Mesendoderm (in vitro differentiated cells): Measurements from ENCODE around the gene MAN1A2.

Source experiments
- DNase-seq: peaks from one replicate; pipeline ENCODE4 v3.0.0; 2013
- H2AK5ac ChIP-seq: 2 replicates; pipeline ENCODE4 v1.6.1; 2013; ENCODE audit warnings: low read length, inconsistent platforms
- H2BK120ac ChIP-seq: 2 replicates; pipeline ENCODE4 v1.6.1; 2013; ENCODE audit warnings: low read depth, mild to moderate bottlenecking, low read length, moderate library complexity, mixed read lengths
- H2BK15ac ChIP-seq: replicated peaks from 2 replicates; pipeline ENCODE4 v1.6.1; 2013; ENCODE audit warnings: low read depth, mild to moderate bottlenecking, moderate library complexity
- H2BK5ac ChIP-seq: 2 replicates; pipeline ENCODE4 v1.6.1; 2013; ENCODE audit warnings: low read length, inconsistent platforms
- H3K18ac ChIP-seq: 2 replicates; pipeline ENCODE4 v1.6.1; 2013; ENCODE audit warnings: mild to moderate bottlenecking, low read length, mixed read lengths
- H3K23ac ChIP-seq: one replicate; pipeline ENCODE4 v1.6.1; 2013; ENCODE audit warnings: low read length
- H3K27ac ChIP-seq: 2 replicates; pipeline ENCODE4 v1.5.1; 2013; ENCODE audit warnings: low read depth, mild to moderate bottlenecking, inconsistent platforms, low read length, moderate library complexity
- H3K27me3 ChIP-seq: 2 replicates; pipeline ENCODE4 v1.6.1; 2013; ENCODE audit warnings: low read length, control low read depth, mild to moderate bottlenecking, inconsistent platforms; ENCODE audit not compliant: insufficient read depth, poor library complexity
- H3K36me3 ChIP-seq: 2 replicates; pipeline ENCODE4 v1.6.1; 2013; ENCODE audit warnings: low read length, inconsistent platforms; ENCODE audit not compliant: control insufficient read depth, insufficient read depth
- H3K4ac ChIP-seq: one replicate; pipeline ENCODE4 v1.6.1; 2013; ENCODE audit warnings: low read depth, mild to moderate bottlenecking, low read length, moderate library complexity
- H3K4me1 ChIP-seq: 2 replicates; pipeline ENCODE4 v1.6.1; 2013; ENCODE audit warnings: low read depth, low read length, inconsistent platforms; ENCODE audit not compliant: control insufficient read depth
- H3K4me2 ChIP-seq: 2 replicates; pipeline ENCODE4 v1.6.1; 2013; ENCODE audit warnings: low read length
- H3K4me3 ChIP-seq: 2 replicates; pipeline ENCODE4 v1.5.1; 2013; ENCODE audit warnings: mild to moderate bottlenecking, low read length
- H3K56ac ChIP-seq: one replicate; pipeline ENCODE4 v1.6.1; 2013; ENCODE audit warnings: low read length
- H3K79me1 ChIP-seq: 2 replicates; pipeline ENCODE4 v1.6.1; 2013; ENCODE audit warnings: low read length, inconsistent platforms
- H3K79me2 ChIP-seq: 2 replicates; pipeline ENCODE4 v1.6.1; 2013; ENCODE audit warnings: mild to moderate bottlenecking, low read length; ENCODE audit not compliant: control insufficient read depth, insufficient read depth
- H3K9ac ChIP-seq: 2 replicates; pipeline ENCODE4 v1.6.1; 2013; ENCODE audit warnings: low read length, inconsistent platforms
- H4K5ac ChIP-seq: one replicate; pipeline ENCODE4 v1.6.1; 2013; ENCODE audit warnings: low read length
- H4K8ac ChIP-seq: one replicate; pipeline ENCODE4 v1.6.1; 2013; ENCODE audit warnings: low read depth, mild to moderate bottlenecking, control low read depth, low read length, moderate library complexity
- WGBS: extraction: QIAGEN DNeasy Blood & Tissue Kit; methylation state at CpG from one replicate; pipeline ENCODE4 v1.1.7; 2013; ENCODE audit warnings: low lambda C conversion rate, missing lambda C conversion rate; ENCODE audit not compliant: insufficient coverage; ENCODE audit errors: extremely low coverage; 5-methylcytosine and 5-hydroxymethylcytosine counted together

Gene MAN1A2

DNA sequence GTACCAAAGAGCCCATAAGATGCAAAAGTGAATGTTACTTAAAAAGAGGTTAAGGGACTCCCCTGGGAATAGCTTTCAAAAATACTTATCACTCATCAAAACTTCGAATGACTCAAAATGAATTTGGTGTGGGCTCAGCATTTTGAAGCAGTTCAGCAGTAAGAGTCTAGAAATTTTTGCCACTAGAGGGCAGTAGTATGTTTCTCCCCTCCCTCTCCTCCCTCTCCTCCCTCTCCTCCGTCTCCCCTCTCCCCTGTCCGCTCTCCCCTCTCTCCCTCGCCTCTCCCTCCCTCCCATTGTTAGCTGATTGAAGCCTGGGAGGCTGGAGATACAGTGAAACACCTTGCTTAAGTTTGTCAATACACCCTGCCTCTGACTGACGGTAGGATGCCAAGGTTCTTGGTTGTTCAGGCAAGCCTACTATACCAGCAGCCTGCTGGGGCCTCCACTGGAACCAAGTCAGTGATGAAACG is 167.8 kb downstream of the MAN1A2 start:
- Histone ChIP-seq H3K9ac (no peak overlapping the region), H2BK5ac (no peak overlapping the region), H3K4ac (no peak overlapping the region), H3K18ac (no peak overlapping the region), H3K4me3 (no peak overlapping the region), H4K5ac (no peak overlapping the region), H3K27ac (no peak overlapping the region), H3K4me2 (no peak overlapping the region), H3K56ac (no peak overlapping the region), H3K4me1 (no peaks in the 10 kb centered on the region), H3K79me1 (no peaks in the 10 kb centered on the region), H3K27me3 (no peaks in the 10 kb centered on the region), H3K23ac (no peak overlapping the region), H2AK5ac (no peak overlapping the region), H2BK120ac (no peak overlapping the region), H4K8ac (no peak overlapping the region), H3K79me2 (no peaks in the 10 kb centered on the region), H2BK15ac (no peak overlapping the region), H3K36me3 (no peaks in the 10 kb centered on the region)
- DNase-seq: peak; percentile 92
- no CpG with 5 or more reads among the region's 6 CpGs for WGBS

- Histone ChIP-seq H3K4ac (no peak overlapping the region), H3K27me3 (no peaks in the 10 kb centered on the region), H4K5ac (no peak overlapping the region), H3K4me1 (no peaks in the 10 kb centered on the region), H2AK5ac (no peak overlapping the region), H3K56ac (no peak overlapping the region), H2BK5ac (no peak overlapping the region), H4K8ac (no peak overlapping the region), H3K4me3 (no peak overlapping the region), H3K23ac (no peak overlapping the region), H2BK120ac (no peak overlapping the region), H3K18ac (no peak overlapping the region), H3K36me3 (no peaks in the 10 kb centered on the region), H3K4me2 (no peak overlapping the region), H2BK15ac (no peak overlapping the region), H3K9ac (no peak overlapping the region), H3K79me2 (no peaks in the 10 kb centered on the region), H3K79me1 (no peaks in the 10 kb centered on the region), H3K27ac (no peak overlapping the region)
- no CpG with 5 or more reads among the region's 6 CpGs for whole genome bisulfite sequencing
- DNase-seq: no peak
Observed at GRCh38 chr1:117535821-117536220, 168.6 kb downstream of the MAN1A2 start.

GRCh38 chr1:117537291-117537920 is 170.2 kb downstream of the MAN1A2 start:
- DNase-seq: peak; percentile 58
- Histone ChIP-seq H3K4me1 (no peaks in the 10 kb centered on the region), H3K56ac (no peak overlapping the region), H3K23ac (no peak overlapping the region), H4K8ac (no peak overlapping the region), H2AK5ac (no peak overlapping the region), H3K27me3 (no peaks in the 10 kb centered on the region), H3K4me2 (no peak overlapping the region), H2BK5ac (no peak overlapping the region), H3K79me2 (no peaks in the 10 kb centered on the region), H3K27ac (no peak overlapping the region), H3K4ac (no peak overlapping the region), H4K5ac (no peak overlapping the region), H3K9ac (no peak overlapping the region), H2BK15ac (no peak overlapping the region), H2BK120ac (no peak overlapping the region), H3K79me1 (no peaks in the 10 kb centered on the region), H3K4me3 (no peak overlapping the region), H3K36me3 (no peaks in the 10 kb centered on the region), H3K18ac (no peak overlapping the region)
- WGBS: no CpG with 5 or more reads among the region's 10 CpGs

DNA sequence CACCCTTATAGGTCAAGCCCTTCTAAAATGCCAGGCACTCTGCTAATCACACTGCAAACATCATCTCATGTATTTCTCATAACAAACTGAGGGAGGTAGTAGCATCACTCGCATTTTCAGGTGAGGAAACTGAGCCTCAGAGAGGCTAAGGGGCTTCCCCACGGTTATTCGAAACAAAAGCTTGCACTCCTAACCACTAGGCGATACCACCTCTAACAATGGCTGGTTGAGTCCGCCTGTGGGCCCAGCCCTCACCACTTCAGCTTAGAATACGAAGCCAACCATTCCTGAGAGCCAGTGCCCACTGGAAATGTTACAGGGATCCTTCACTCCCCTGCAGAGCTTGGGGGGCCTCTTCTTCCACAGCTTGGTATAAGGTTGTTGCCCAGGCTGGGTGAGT is 173.3 kb downstream of the MAN1A2 start:
- no CpG with 5 or more reads among the region's 6 CpGs for WGBS
- H3K27me3 ChIP-seq: no peaks in the 10 kb centered on the region
- no peak overlapping the region for H3K27ac ChIP-seq
- no peak for DNase-seq
- no peak overlapping the region for H3K4me3 ChIP-seq
- H4K5ac ChIP-seq: no peak overlapping the region
- no peaks in the 10 kb centered on the region for H3K79me2 ChIP-seq
- no peak overlapping the region for H3K23ac ChIP-seq
- H3K4ac ChIP-seq: no peak overlapping the region
- H4K8ac ChIP-seq: no peak overlapping the region
- no peak overlapping the region for H2BK120ac ChIP-seq
- no peak overlapping the region for H2BK5ac ChIP-seq
- H2AK5ac ChIP-seq: no peak overlapping the region
- no peaks in the 10 kb centered on the region for H3K79me1 ChIP-seq
- no peak overlapping the region for H3K4me2 ChIP-seq
- H3K9ac ChIP-seq: no peak overlapping the region
- no peaks in the 10 kb centered on the region for H3K36me3 ChIP-seq
- H3K4me1 ChIP-seq: no peaks in the 10 kb centered on the region
- H3K18ac ChIP-seq: no peak overlapping the region
- no peak overlapping the region for H2BK15ac ChIP-seq
- no peak overlapping the region for H3K56ac ChIP-seq

DNA sequence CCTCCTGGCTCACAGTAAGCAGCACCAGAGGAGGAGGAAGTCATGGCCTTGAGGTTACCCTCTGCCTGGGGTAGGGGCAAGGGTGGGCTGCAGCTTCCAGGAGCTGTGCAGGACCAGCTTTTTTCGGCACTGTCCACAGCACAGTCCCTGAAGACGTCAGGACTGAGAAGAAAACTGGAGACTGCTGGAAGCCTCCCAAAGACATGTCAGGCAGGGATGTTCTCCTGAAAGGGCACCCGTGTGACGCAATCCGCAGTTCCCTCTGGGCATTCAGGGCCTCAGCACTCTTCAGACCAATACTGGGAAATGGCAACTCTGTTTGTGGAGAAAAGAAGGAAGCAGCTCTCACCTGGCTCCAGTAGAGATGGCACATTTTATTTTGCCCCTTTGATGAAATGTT is 173.8 kb downstream of the MAN1A2 start:
- Histone ChIP-seq H4K5ac (no peak overlapping the region), H3K56ac (no peak overlapping the region), H2AK5ac (no peak overlapping the region), H2BK120ac (no peak overlapping the region), H3K27me3 (no peaks in the 10 kb centered on the region), H3K4ac (no peak overlapping the region), H2BK15ac (no peak overlapping the region), H2BK5ac (no peak overlapping the region), H3K4me3 (no peak overlapping the region), H3K79me1 (no peaks in the 10 kb centered on the region), H3K9ac (no peak overlapping the region), H3K4me1 (no peaks in the 10 kb centered on the region), H3K36me3 (no peaks in the 10 kb centered on the region), H4K8ac (no peak overlapping the region), H3K4me2 (no peak overlapping the region), H3K18ac (no peak overlapping the region), H3K23ac (no peak overlapping the region), H3K79me2 (no peaks in the 10 kb centered on the region), H3K27ac (no peak overlapping the region)
- no peak for DNase-seq
- WGBS: no CpG with 5 or more reads among the region's 5 CpGs

GRCh38 chr1:117541585-117541984 is 174.3 kb downstream of the MAN1A2 start:
- H3K9ac ChIP-seq: no peak overlapping the region
- no peak overlapping the region for H4K5ac ChIP-seq
- DNase-seq: no peak
- no peak overlapping the region for H2BK5ac ChIP-seq
- no peaks in the 10 kb centered on the region for H3K36me3 ChIP-seq
- no peaks in the 10 kb centered on the region for H3K79me2 ChIP-seq
- no peaks in the 10 kb centered on the region for H3K27me3 ChIP-seq
- H3K4me3 ChIP-seq: no peak overlapping the region
- H2BK120ac ChIP-seq: no peak overlapping the region
- no peak overlapping the region for H3K18ac ChIP-seq
- no peak overlapping the region for H2BK15ac ChIP-seq
- H3K4me1 ChIP-seq: no peaks in the 10 kb centered on the region
- H3K4ac ChIP-seq: no peak overlapping the region
- no CpG with 5 or more reads among the region's 5 CpGs for WGBS
- no peak overlapping the region for H3K56ac ChIP-seq
- H3K4me2 ChIP-seq: no peak overlapping the region
- no peak overlapping the region for H2AK5ac ChIP-seq
- no peaks in the 10 kb centered on the region for H3K79me1 ChIP-seq
- peak overlapping the region; percentile 25 for H3K27ac ChIP-seq
- H4K8ac ChIP-seq: no peak overlapping the region
- H3K23ac ChIP-seq: no peak overlapping the region
